HG02798 (cell line): ENCODE data around the gene NEDD9.

ENCODE experiments used
- ATAC-seq: cut with Tn5 transposase; IDR thresholded peaks from one replicate; pipeline ENCODE4 v1.9.1; 2021; ENCODE audit warnings: mild to moderate bottlenecking; ENCODE audit not compliant: unreplicated experiment, poor library complexity

The NEDD9 gene

DNA sequence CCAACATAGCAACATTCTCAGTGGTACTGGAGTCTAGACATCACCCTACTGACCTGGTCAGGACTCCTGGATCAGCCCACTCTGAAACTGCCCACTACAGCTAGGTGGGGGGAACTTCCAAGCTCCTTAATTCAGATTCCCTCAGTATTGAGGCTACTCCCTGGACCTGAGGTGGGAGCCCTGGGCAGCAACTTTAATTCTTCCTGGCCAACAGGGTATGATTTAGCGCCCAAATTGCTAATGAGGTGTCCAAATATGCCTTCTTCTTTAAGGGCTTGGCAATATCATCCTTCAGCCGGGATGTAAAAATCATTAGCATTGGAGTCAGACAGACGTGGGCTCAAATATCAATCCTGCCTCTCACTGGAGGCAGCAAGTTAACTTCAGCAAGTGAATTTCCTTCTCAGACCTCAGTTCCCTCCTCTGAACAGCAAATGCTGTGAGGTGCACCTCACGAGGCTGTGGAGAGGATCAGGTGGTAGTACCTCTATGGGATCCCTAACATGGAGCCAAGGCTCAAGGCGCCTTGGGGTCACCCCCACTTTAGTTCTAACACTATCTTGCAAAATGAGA is 27.6 kb downstream of the NEDD9 start:
- ATAC-seq, result no peak

DNA sequence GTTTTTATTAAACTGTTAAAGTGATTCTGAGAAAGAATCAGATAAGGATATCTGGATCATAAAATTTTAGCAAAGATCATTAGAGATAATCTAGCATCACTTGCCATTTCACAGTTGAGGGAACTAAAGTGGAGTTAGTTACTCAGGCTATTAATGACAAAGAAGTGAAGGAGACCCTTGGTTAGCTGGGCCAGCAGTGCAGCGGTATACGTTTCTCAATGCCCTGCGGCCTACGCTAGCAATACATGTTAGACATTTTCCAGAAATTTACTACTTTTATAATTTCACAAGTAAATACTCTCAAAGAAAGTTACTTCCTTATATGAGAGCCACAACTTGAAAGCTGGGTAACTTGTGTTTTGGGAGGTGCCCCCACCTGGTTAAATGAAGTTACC is 28.5 kb downstream of the NEDD9 start:
- ATAC-seq, result no peak

DNA sequence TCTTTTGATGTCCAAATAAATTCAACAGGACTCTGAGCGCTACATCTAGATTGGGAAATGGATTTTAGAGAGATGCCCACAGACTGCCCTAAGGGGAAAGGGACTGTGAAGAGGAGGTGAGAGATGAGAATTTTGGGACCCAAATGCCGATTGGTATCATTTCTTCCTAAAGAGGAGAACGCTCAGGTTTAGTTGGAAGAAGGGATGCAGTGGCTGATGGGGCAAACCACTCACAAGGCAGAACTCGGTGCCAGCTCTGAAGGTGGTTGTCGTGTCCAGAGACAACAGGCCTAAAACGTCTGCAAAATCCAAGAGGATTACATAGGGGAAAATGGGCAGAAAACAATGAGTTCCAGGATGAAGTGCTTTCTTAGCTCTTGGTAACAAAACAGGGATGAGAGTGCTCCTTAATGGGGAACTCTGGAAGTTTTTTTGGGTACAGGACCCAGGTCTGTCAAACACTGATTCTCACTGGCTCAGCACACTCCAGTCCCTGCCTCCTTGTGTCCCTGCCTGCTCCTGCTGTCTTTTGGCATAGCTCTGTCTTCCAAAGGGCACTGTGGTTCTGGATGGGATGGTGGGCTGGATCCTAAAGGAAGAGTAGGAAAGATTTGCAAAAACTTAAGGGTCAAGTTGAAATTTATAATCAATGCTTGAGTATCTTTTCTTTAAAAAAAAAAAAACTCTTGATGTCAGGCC is 29.0 kb downstream of the NEDD9 start:
- ATAC-seq, result no peak

DNA sequence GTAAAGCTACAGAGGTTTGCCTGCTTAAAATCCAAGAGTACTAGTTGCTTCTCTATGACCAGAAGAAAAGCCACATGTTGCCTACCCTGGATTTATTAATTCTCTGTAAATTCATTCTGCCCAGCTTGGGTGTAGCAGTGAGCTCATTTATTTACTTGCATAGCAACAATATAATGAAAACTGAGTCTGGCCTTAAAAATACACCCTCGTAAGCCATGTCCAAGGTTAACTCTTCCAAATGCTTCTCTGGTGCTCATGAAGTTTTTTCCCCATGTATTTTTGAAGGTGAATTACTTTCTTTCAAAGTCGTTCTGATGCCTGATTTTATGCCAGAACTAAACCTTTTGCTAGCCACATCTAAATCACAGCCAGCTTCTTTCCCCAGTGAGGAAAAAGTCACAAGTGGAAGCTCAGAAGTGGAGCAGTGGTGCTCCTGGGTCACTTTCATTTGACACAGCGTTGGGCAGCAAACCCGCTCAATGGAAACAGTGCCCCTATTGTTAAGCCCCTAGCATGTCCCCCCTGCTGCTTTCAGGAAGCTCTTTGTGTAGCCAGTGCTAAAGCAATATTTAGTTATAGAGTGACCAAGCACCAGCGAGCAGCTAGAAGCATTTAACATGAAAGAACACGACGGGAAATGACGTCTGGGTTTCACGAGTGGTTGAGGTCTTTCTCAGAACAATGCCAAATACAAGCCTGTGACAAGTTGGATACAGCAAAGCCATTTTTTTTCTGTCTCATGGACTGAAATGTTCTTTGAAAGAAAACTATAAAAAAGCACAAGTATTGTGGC is 29.8 kb downstream of the NEDD9 start:
- no peak for ATAC-seq

DNA sequence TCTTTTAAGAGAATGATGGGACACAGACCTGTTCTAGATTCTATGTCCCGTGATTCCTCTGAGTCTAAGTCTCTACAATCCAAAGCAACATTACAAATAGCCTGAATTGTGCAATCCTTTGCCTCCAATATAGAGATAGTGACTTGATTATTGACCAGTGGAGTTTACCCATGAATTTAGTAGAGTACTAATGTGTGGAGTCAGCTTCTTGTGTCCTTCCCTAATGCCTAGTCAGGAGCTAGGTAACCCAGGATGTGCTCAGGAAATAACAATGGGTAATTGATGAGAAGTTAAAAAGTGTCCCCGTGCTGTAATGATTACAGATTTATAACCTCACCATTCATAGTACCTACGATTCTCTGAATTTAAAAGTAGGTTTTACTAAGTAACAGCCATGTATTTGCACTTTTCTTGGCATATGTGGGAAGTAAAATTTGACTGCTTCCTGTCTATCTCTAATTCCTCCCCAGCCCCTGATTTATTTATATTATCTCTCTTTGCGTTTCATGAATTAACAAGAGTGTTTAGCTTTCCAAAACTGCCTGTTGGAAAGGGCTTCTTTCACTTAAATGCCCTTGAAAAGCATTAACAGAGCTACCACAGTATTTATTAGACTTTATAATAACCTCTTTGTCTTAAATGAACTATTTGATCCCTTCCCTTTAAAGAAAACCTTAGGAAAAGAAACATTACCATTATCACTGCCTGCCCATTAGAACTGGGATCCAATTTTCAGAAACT is 30.5 kb downstream of the NEDD9 start:
- no peak for ATAC-seq

DNA sequence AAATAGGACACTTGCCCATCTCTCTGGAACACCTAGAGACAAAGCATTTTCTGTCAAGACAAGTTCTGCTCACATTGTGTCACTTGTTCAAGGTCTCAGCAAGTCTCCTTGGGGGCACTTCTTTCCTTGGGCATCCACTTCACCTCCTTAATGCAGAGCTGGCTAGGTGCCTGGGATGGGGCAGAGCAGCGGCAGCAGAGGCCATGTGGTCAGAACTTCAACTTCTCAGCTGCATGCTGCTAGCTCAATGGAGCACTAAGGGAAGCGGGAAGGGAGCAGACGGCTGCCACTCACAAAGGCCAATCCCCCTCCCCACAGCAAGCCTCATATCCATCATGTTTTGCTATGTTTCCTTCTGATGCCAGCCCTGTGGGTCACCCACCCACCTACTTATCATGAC is 31.5 kb downstream of the NEDD9 start:
- ATAC-seq, result no peak

DNA sequence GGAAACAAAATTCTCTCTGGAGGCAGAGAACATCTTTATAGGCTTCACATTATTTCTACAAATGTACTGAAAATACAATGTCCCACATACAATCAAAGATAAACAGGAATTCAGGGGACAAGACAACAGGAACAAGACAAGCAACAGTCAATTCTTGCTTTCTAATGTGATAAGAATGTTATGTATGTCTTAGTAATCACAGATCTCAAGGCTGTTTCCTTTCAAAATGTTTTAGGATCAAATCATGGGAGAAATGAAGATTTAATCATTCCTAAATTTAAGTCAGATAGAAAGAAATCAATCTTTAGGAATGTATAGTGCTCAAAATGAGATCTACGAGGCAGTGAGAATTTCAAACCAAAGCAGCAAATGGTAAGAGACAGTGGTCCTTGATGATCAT is 32.1 kb downstream of the NEDD9 start:
- no peak for ATAC-seq

DNA sequence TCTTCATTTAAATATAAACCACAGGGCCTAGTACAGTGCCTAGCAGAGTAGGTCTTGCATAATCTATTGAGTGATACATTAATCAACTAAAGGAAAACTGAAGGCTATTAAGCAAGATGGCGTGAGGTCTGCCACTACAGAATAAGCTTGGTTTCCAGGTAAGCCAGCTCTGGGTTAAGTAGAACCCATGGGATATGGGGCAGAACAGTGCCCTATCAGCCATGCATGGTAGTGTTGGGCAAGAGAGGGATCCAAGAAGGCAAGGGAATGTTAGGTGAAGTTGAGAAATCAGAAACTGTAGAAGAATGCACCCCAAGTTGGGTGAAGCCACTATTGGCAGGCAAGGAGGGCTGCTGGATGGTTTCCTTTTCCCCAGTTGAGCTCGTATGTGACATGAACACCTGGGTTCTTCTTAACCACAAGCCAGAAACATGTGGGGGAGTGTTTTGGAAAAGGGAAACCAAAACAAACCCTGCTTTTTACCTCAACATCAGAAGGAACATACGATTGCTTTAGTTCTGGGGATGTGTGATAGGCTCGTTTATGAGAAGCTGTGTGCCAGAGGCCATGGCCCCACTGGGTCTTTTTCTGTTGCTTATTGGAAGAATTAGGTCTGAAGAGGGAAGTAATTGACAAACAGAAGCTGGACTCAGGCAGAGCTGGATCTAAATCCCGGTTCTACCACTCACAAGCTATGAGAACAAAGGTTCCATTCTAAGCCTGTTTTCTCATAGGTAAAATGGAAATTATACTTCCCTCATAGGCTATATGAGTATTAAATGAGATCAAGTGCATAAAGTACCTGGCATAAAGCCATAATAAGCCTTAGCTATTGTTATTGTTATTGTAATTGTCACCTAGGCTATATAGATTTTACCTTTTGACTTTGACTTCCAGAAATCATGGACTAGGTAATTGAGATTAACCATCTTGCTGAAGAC is 33.5 kb downstream of the NEDD9 start:
- peak; percentile 62 for ATAC-seq

DNA sequence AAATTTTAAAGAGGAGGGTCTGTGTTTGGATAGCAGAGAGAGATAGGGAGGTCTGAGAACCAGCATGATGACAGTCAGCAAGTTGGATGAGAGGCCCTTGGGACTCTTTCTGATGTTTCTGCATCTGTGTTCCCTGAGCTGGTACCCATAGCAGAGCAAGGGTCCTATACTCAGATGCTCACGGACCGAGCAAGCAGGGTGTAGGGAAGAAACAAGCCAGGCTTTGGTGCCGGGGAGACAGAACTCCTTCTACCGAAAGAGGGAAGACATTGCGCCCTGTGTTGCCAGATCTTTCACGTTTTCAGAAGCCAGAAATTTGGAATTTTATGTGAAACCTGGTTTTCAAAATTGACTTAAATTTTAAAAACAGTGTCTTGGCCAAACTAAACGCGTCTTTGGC is 34.6 kb downstream of the NEDD9 start:
- no peak for ATAC-seq

DNA sequence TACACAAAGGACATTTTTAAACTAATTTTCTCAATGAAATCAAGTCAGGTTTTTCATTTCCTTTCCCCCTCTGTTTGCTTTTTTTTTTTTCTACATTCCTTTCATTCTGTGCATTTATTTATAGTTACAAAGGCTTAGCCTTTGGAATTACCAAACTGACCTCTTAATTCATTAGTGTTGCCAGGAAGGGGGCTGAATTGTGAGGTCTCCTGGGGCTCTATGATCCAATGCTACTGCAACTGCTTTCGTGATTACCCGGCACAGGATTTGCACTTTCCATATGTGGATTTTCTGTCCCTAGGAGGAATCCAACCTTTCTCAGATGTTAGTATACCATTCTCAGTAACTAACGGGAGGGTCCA is 35.3 kb downstream of the NEDD9 start:
- ATAC-seq, result no peak

DNA sequence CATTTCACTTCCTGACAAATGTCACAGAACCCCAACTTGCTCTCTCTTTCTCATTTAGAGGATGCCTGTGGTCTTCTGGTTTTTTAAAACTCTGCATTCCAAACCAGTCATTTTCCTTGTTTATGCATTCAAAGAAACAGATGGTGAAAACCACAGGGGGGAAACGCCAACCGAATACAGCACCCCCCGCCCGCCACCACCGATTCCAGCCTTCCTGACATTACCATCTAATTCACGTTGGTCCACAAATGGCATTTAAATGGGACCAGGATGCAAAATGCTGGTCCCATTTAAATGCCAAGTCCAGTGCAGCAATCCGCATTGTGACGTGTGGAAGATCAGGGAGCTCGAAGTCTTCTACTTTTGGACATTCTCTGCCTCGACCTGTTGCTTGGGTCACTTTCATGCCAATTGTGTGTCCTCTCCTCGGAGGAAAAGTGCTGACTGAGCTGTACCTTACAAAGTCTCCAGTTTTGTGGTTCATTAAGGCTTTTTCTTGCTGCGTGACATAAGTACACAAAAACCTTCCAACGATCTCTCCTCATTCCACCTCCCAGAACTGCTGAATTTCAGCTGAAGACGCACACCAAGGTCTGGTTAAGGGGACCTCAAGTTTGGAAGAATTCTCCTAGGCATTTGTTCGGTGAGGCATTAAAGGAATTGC is 35.8 kb downstream of the NEDD9 start:
- ATAC-seq, result no peak

DNA sequence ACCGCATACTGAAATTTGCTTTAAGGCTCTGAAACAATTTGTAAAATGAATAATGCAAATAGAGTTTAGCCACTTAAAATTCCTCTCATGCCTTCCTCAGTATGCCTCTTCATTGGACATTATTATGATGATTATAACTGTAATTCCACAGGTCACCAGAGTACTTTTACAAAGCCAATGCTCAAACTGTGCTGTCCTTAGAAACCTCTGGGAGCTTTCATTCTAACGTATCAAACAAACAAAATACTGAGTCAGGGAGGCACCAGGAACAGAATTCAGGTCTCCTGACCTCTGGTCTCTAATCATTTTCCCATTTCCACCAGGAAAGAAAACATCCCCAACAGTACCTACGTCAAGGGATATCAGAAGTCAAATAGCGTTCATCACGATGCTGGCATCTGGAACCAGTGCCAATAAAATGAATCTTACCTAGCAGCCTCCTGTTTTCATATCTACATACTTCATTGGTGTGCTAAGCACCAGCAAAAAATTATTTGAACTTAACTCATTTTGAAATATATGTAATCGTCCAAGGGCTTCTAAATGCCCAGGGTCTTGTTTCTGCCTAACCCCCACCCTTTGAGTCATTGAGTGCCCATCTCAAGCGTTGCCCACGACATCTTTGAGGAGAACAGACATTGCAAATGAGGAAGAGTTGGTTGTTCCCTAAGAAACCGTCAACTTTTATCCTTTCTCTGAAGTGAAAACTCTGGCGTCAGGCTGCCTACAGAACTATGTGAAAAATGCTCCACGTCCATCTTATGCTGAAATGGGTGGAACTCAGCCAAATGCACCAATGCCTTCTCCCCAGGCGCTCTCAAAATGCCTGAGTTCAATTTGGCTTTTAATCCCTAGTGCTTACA is 37.9 kb downstream of the NEDD9 start:
- no peak for ATAC-seq

DNA sequence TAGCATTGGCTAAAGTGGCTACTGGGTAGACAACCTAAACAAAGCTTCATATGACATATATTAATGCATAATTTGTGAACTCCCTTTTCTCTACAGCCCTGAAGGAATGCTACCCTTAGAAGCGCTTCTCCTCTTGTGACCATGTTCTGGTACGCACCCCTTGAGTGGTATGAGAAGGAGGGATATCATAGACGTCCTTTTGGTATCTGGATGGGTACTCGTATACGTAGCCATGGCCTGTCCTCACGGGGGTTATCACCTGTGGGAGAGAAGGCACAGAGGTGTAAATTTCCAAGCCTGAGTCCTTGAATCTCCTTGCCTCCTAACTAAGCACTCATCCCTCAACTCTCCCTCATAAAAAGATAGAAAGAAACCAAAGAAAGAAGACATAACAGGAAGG is 39.0 kb downstream of the NEDD9 start:
- ATAC-seq, result no peak

DNA sequence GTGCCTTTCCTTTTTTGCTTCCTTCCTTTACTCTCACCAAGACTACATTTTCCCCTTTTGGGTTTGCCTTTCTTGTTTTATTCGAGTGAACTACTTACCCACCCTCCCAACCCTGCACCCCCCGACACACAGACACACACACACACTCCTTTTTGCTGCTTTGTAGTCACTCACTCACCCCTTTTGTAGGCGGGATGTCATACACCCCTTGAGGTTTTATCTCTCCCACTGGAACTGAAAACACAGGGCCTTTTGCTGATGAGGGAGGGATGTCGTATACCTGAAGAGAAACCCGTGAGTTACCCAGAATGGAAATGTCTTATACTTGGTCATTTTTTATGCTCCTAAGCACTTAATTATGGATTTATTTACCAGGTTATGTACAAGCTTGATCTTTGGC is 40.3 kb downstream of the NEDD9 start:
- ATAC-seq, result no peak

DNA sequence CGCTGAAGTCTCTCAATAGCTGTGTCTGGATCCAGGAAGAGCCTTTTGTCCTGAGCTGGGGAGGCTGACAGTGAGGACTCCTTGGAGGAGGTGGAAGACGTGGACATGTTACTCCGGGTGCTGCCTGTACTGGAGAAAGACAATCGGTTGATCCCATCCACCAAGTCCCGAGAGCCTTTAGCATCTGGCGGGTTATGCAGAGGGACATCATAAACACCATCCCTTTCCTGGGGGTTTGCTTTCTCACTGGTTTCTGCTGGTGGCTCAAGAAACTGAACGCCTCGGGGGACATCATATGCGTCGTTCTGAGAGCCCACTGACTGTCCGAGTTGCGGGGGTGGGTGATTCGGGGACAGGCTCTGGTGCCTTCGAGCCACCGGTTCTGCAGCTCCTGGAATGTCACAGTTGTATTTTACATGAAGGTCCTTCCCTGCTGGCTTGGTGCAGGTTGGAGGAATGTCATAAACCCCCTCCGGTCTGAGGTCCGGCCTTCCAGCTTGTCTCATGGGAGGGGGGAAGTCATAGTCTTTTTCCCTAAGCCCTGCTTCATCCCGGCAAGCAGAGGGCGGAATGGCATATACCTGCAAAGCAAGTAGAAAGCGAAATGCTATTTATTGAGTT is 41.7 kb downstream of the NEDD9 start:
- no peak for ATAC-seq

DNA sequence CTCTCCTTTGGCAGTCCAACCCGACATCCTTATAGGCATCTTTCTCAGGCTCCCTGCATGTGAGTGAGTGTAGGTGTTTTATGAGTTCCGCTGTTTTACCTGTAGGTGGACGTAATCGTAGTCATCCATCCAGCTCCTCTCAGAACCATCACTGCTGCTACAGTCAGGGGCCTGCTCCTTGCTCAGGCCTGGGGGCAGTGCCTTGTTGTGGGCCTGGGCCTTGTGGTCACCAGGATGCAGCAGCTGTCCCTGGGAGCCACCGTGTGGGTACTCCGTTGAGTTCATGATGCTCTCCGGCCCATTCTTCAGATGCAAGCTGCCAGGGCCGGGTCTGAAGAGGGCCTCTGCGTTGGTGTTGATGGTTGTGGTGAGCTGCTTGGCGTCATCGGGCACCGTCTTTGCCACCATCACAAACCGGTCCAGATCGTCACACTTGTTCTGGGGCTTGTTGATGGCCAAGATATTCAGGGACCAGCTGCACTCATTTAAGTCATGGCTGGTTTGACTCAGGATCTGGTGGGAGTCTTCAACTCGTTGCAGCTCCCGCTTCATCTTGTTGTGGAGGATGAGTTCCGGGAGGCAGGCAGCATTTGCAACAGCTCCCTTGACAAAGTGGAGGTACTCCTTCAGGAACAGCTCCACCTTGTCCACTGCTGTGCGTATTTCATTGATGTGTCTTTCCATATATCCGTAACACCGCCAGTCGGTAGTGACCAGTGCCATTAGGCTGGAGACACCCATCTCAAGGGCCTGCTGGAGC is 42.4 kb downstream of the NEDD9 start:
- ATAC-seq, result no peak

DNA sequence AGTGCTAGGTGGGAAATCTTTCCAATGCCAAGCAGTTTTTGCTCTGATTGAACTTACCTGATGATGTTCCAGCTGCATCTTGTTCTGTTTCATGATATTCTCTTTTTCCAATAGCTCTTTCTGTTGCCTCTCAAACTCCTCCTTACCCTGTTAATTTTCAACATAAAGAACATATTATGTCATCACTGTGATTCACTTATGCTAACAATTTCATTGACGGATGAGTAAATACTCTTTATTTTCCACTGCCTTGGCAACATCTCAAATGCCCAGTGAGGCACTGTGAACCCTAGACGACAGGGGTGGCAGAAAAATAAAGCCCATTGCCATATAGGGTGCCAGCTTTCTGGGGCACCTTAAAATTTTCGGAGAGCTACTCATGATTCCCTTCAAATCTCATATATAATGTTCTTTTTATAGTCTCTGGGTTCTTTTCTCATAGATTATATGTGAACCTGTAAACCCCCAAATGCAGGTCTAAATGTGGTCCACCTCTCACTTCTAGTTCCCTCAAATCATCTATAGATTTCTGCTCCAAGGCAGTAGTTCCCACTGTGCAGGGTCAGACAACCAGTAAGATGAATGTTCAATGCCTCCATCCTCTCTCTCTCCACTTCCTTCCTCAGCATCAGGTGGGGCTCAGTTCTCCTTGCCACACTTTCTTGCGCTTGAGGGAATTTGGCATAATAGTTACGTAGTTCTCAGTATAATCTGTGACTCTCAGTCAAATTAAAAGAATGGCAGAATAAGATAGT is 44.1 kb downstream of the NEDD9 start:
- ATAC-seq, result no peak
